Cardiac muscle cell (in vitro differentiated cells and primary cell): ENCODE results near the gene MAD2L1BP. TPM values are rescaled to one million over a fixed set of nuclear protein-coding genes. Genes with fewer than 3 reads are reported as not detected.

Experiments
- DNase-seq, 2 donors: peaks; one replicate each; pipeline versions ENCODE4 v3.0.0 to v3.0.0-alpha.2; 2010 to 2017; ENCODE audit warnings: low read depth in 1 of 2, low spot score in 1 of 2
- H3K27ac ChIP-seq: fragments of 200-600 bp; sonication (generic); 2 replicates; pipeline ENCODE4 v1.5.1; 2016
- H3K27me3 ChIP-seq: fragments of 200-600 bp; sonication (generic); 2 replicates; pipeline ENCODE4 v1.6.0; 2016; ENCODE audit warnings: control low read depth
- H3K36me3 ChIP-seq: fragments of 200-600 bp; sonication (generic); 2 replicates; pipeline ENCODE4 v1.5.1; 2016; ENCODE audit warnings: control low read depth
- H3K4me1 ChIP-seq: fragments of 200-600 bp; sonication (generic); 2 replicates; pipeline ENCODE4 v1.8.1; 2017; ENCODE audit warnings: low read depth, mild to moderate bottlenecking, mixed run types
- H3K4me3 ChIP-seq: fragments of 200-600 bp; sonication (generic); 2 replicates; pipeline ENCODE4 v1.5.1; 2016; ENCODE audit warnings: mild to moderate bottlenecking
- H3K9me3 ChIP-seq: fragments of 200-600 bp; sonication (generic); 2 replicates; pipeline ENCODE4 v1.5.1; 2017; ENCODE audit warnings: low read depth, mild to moderate bottlenecking, control low read depth
- polyA plus RNA-seq: library from polyadenylated mRNA; unstranded; fragments of >200 nt; fragmentation: Nextera tagmentation; extraction: Ambion mirVana; gene quantifications from 2 replicates; pipeline ENCODE4 v1.2.1, GENCODE V29; 2016
- total RNA-seq: library from RNA; depleted of rRNA; stranded (reverse); fragments of >200 nt; gene quantifications from 2 replicates; pipeline ENCODE4 v1.2.3, GENCODE V29; 2016
- TF ChIP-seq, protein P1 (sequence below): IDR thresholded peaks from 2 replicates; pipeline ENCODE4 v1.5.1; 2012; ENCODE audit warnings: low read depth, mild to moderate bottlenecking, low read length

The MAD2L1BP gene
- total and polyA plus RNA-seq, 2 experiments from 2014 or later, result 34.0 to 53.7 TPM

GRCh38 chr6:43687079-43687436 is 51.4 kb downstream of the MAD2L1BP start:
- H3K4me1 ChIP-seq, result peaks cover 9% of the 10 kb centered on the region
- DNase-seq, result no peak
- TF ChIP-seq, protein P1, sequence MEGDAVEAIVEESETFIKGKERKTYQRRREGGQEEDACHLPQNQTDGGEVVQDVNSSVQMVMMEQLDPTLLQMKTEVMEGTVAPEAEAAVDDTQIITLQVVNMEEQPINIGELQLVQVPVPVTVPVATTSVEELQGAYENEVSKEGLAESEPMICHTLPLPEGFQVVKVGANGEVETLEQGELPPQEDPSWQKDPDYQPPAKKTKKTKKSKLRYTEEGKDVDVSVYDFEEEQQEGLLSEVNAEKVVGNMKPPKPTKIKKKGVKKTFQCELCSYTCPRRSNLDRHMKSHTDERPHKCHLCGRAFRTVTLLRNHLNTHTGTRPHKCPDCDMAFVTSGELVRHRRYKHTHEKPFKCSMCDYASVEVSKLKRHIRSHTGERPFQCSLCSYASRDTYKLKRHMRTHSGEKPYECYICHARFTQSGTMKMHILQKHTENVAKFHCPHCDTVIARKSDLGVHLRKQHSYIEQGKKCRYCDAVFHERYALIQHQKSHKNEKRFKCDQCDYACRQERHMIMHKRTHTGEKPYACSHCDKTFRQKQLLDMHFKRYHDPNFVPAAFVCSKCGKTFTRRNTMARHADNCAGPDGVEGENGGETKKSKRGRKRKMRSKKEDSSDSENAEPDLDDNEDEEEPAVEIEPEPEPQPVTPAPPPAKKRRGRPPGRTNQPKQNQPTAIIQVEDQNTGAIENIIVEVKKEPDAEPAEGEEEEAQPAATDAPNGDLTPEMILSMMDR, result no peak
- peak overlapping the region; percentile 83 for H3K27ac ChIP-seq
- no peaks in the 10 kb centered on the region for H3K36me3 ChIP-seq
- H3K27me3 ChIP-seq, result no peaks in the 10 kb centered on the region
- peak overlapping the region; percentile 94 for H3K4me3 ChIP-seq
- no peaks in the 10 kb centered on the region for H3K9me3 ChIP-seq

DNA sequence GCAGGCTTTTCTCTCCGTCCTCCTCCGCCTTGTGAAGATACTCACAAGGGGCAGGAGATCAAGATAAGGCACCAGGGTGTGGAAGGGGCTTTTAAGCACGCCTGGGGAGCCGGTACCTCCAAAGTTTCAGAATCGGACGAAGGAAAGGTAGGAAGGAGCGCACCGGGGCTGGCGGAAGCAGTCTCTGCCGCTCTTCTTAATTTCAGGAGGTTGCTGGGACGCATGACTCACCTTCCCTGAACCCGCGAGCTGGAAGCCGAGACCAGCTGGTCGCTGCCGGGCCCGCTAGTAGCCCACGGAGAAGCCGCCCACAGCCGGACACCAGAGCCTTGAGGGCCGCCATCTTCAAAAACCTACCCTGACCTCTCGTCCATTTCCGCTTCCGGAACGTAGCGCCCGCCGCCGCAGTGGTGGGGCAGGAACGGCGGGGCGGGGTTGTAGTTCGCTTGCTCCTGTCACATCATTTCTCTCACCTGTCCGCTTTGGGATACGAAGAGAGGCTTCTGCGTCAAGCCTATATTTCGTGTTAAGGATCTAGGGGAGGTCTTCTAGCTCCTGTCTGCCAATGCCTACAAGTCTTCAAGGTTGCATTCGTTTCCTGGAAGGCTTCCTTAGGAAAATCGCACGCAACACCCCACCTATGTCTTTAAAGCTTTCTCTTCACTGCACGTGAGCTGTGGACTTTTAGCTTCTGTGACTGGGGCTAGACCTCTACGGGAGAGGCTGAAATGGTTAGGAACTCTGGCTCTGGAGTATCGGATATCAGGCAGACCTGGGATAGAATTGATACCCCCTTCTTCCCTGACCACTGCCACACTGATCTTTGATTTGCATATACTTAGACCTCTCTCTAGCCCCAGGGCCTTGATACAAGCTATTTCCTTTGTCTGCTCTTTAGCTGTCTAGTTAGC is 52.1 kb downstream of the MAD2L1BP start, which contains the start of gene MRPS18A:
TSS of gene MRPS18A (minus strand) at position 355 of the 911 bp plus-strand sequence. CDS start at position 343, 12 bp downstream.
- peak within 1 kb of the TSS; percentile 83 for H3K27ac ChIP-seq

DNA sequence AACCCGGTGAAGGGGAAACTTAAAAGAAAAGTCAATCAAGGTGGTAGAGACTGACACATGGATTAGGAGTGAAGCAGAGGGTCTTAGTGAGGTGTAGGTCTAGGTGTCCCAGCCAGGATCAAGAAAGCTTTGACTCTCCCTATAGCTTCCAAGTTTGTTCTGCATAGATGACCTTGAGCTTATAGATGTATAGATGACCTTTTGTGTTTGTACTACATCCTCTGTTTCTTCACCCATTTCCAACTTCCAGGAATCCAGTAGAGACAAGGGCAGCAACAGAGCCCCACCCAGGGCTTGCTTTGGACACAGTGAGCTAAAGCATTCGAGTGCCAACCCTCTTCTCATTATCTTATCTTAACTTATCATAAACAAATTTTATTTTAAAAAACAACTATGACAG is 53.8 kb downstream of the MAD2L1BP start:
- H3K27ac ChIP-seq, result no peak overlapping the region
- no peaks in the 10 kb centered on the region for H3K27me3 ChIP-seq
- H3K36me3 ChIP-seq, result no peaks in the 10 kb centered on the region
- H3K4me1 ChIP-seq, result peaks cover 9% of the 10 kb centered on the region
- no peak for DNase-seq
- no peaks in the 10 kb centered on the region for H3K9me3 ChIP-seq
- TF ChIP-seq, protein P1, result no peak
- H3K4me3 ChIP-seq, result no peak overlapping the region

More for the DNA sequence above, 52.1 kb downstream of the MAD2L1BP start, which contains the start of gene MRPS18A:
- no peaks in the 10 kb centered on the region for H3K9me3 ChIP-seq
- H3K4me3 ChIP-seq, result peak within 1 kb of the TSS; percentile 94
- peak; percentile 75 to 87 for DNase-seq
- peaks cover 9% of the 10 kb centered on the region for H3K4me1 ChIP-seq
- no peaks in the 10 kb centered on the region for H3K27me3 ChIP-seq
- no peaks in the 10 kb centered on the region for H3K36me3 ChIP-seq
- TF ChIP-seq, protein P1, result no peak

Other genes starting within 250 kb of the MAD2L1BP start
- 19.8 and 25.6 TPM in 2 replicates for gene ABCC10, start 208.3 kb upstream of the MAD2L1BP start, total RNA-seq
- gene ABCC10, start 208.3 kb upstream of the MAD2L1BP start, polyA plus RNA-seq, result 20.6 and 29.4 TPM in 2 replicates
- 4.4 and 5.2 TPM in 2 replicates for gene DLK2, start 180.3 kb upstream of the MAD2L1BP start, total RNA-seq
- gene DLK2, start 180.3 kb upstream of the MAD2L1BP start, polyA plus RNA-seq, result 4.6 and 5.0 TPM in 2 replicates
- gene TJAP1, start 158.3 kb upstream of the MAD2L1BP start, total RNA-seq, result 24.7 and 31.2 TPM in 2 replicates
- gene TJAP1, start 158.3 kb upstream of the MAD2L1BP start, polyA plus RNA-seq, result 23.1 and 25.8 TPM in 2 replicates
- gene LRRC73, start 125.5 kb upstream of the MAD2L1BP start, total RNA-seq, result 3.3 and 3.4 TPM in 2 replicates
- 2.9 and 4.6 TPM in 2 replicates for gene LRRC73, start 125.5 kb upstream of the MAD2L1BP start, polyA plus RNA-seq
- 145 and 195 TPM in 2 replicates for gene YIPF3, start 118.9 kb upstream of the MAD2L1BP start, total RNA-seq
- gene YIPF3, start 118.9 kb upstream of the MAD2L1BP start, polyA plus RNA-seq, result 123 and 134 TPM in 2 replicates
- 20.7 and 28.6 TPM in 2 replicates for gene POLR1C, start 118.8 kb upstream of the MAD2L1BP start, total RNA-seq
- 27.9 and 38.8 TPM in 2 replicates for gene POLR1C, start 118.8 kb upstream of the MAD2L1BP start, polyA plus RNA-seq
- gene XPO5, start 59.8 kb upstream of the MAD2L1BP start, total RNA-seq, result 29.5 and 31.3 TPM in 2 replicates
- gene XPO5, start 59.8 kb upstream of the MAD2L1BP start, polyA plus RNA-seq, result 29.4 and 51.8 TPM in 2 replicates
- gene POLH, start 59.7 kb upstream of the MAD2L1BP start, total RNA-seq, result 7.1 and 10.3 TPM in 2 replicates
- gene POLH, start 59.7 kb upstream of the MAD2L1BP start, polyA plus RNA-seq, result 5.5 and 5.6 TPM in 2 replicates
- gene GTPBP2, start 6.6 kb upstream of the MAD2L1BP start, total RNA-seq, result 48.8 and 63.6 TPM in 2 replicates
- 16.4 and 22.8 TPM in 2 replicates for gene GTPBP2, start 6.6 kb upstream of the MAD2L1BP start, polyA plus RNA-seq
- 2.1 and 2.9 TPM in 2 replicates for gene RSPH9, start 9.2 kb downstream of the MAD2L1BP start, total RNA-seq
- gene RSPH9, start 9.2 kb downstream of the MAD2L1BP start, polyA plus RNA-seq, result 5.8 and 8.1 TPM in 2 replicates
- gene MRPS18A, start 52.0 kb downstream of the MAD2L1BP start, total RNA-seq, result 65.9 and 80.2 TPM in 2 replicates
- 87.0 and 94.8 TPM in 2 replicates for gene MRPS18A, start 52.0 kb downstream of the MAD2L1BP start, polyA plus RNA-seq
- 409 and 626 TPM in 2 replicates for gene VEGFA, start 134.4 kb downstream of the MAD2L1BP start, total RNA-seq
- gene VEGFA, start 134.4 kb downstream of the MAD2L1BP start, polyA plus RNA-seq, result 199 and 228 TPM in 2 replicates